Measurements from ENCODE around the gene ISL1.

Gene ISL1

DNA sequence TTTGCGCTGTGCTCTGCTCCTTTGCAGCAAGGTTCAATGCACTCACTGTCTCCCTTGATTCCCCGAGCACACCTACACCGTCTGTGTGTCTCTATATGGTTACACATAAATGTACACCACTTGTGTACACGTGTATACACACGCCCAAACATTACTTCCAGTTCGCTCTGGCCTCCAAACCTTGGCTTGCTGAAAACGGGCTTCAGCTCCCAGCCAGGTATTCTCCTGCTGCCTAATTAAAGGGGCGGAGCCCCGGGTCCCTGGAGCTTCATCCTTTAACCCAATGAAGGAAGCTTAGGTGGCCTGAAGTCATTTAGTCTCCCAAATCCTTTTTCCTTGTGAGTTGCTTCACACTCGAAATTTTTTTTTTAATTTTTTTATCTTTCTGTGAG lies 4.6 kb downstream of the ISL1 start:
- DNase-seq = no peak

DNA sequence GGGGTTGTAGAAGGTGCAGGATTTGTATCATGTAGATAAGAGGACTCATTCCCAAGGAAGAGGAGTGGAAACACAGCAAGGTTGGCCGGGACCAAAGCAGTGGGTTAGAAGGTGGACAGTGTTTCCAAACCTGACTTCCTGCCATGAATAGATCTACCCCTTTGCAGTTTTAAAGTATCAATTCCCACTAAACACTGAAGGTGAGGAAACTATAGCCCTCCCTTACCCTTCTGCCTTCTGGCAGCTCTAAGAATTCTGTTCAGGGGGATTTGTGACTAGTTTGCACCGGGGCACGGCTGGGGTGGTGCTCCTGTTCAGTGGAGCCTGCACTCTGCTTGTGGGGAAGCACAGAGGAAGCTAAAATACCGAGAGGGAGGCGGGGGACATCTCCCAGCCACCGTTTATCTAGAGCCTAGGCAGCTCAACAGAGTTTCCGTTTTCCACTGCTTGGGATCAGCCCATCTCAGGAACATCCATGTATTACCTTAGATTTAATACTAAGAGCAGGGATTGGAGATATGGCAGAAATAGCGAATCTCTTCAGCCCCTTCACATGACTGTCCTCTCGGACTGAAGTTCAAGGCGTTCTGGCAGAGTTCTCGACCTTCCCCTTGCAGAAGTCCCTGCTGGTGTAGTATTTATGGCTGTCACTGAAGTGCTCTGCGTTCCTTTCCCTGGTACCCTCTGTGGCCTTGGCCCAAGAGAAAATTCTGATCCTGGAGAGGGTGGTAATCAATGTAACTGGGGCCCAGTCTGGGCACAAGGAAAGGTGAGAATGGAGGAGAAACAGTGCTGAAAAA lies 5.4 kb downstream of the ISL1 start:
- DNase-seq = no peak

DNA sequence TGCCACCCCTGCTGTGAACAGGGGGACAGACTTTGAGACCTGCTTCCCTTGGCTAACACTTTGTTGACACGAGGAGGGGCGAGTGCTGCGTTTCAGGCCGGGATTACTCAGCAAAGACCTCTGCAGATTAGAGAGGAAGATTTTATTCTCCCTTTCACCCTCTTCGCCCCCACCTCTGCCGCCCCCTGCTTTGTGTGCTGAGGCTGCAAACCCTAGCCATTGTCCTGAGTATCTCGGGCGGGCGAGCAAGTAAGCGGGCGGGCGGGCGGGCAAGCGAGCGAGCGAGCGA lies 6.0 kb downstream of the ISL1 start:
- DNase-seq = no peak

DNA sequence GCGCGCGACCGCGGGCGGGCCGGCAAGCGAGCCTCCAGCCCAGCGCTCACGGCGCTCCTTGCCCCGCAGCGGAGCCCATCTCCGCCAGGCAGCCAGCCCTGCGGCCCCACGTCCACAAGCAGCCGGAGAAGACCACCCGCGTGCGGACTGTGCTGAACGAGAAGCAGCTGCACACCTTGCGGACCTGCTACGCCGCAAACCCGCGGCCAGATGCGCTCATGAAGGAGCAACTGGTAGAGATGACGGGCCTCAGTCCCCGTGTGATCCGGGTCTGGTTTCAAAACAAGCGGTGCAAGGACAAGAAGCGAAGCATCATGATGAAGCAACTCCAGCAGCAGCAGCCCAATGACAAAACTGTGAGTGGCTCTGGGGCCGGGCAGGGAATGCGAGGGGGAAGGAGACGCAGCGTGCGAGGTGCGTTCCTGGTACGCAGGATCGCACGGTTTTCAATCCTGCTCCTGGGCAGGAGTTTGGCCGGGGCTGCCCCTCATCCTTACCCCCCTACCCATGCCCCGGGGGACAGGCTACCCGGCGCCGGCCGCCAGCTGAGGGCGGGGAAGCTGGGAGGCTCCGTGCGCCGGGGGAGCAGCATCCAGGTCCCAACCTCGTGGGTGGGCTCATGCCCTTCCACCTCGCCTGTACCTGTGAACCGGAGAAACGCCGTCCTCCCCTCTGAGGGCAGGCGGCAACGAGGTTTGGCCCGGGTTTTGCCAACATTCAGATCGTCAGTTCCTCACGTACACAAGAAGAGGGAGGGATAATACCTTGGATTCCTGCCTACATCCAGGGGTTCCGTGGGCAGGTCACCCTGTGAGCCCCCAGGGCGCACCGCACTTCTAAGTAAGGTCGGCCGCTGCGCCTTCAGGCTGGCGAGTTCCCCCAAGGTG lies 6.6 kb downstream of the ISL1 start:
- no peak for DNase-seq

DNA sequence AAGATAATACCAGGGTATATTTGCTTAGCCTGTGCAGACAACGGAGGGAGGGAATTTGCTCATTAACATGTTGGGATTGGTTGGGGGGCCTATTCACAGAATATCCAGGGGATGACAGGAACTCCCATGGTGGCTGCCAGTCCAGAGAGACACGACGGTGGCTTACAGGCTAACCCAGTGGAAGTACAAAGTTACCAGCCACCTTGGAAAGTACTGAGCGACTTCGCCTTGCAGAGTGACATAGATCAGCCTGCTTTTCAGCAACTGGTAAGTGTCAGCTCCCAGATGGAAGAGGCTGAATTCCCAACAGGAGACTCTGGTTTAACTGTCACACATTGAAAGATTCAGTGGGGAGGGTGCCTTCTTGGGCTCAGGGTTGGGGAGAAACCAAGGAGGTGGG lies 7.9 kb downstream of the ISL1 start:
- DNase-seq = no peak

DNA sequence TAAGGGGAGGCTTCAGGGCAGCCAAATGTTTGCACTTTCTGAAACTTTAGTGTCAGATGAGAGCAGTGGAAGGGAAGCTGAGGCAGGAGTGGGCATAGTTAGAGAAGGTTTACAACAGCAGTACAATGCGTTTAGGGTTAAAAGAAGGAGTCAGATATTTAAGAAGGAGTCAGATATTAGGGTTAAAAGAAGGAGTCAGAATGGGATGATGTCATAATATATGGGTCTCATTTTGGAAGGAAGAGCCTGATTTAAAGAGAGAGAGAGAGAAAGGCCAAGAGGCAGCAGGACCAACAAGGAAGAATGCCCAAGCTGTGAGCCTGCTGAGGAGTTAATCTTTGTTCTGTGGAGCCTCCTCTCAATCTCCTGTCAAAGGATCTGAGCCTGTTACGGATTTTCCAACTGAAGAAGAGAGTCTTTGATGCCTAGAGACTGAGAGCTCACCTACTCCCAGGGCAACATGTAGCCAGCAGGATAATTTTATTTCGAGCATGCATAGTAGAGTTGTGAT lies 9.5 kb downstream of the ISL1 start:
- DNase-seq = no peak

DNA sequence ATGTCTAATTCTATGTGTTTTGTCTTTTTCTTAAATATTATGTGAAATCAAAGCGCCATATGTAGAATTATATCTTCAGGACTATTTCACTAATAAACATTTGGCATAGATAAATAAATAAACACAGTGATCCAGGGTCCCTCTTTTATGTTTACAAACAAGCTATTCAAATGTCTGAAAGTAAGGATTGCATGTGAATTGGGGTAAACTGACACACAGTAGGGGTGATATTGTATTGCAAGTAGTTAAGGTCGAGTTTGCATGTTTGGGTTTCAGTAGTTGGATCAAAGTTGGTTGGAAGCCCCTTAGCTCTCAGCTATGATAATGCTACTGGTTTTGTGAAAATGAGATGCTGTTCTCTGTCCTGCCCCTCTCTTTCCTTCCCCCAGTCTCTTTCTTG lies 11.4 kb downstream of the ISL1 start:
- DNase-seq = no peak

DNA sequence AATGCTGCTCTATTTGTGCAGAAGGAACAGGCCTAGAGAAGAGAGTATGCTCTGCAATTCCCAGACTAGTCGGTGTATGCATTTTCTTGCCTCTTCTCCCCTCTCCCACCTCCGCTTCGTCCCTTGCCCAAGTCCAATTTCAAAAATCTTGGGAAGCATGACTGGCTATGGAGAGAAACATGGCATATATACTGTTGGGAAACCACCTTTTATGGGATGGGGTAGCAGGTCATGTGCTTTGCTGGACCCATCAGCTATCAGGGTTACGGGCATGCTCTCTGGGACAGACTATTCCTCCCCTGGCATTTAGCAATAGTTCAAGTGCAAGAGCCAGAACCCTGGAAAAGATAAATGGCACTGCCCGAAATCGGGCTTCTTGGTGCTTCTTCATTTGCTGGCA lies 12.0 kb downstream of the ISL1 start:
- DNase-seq = no peak

DNA sequence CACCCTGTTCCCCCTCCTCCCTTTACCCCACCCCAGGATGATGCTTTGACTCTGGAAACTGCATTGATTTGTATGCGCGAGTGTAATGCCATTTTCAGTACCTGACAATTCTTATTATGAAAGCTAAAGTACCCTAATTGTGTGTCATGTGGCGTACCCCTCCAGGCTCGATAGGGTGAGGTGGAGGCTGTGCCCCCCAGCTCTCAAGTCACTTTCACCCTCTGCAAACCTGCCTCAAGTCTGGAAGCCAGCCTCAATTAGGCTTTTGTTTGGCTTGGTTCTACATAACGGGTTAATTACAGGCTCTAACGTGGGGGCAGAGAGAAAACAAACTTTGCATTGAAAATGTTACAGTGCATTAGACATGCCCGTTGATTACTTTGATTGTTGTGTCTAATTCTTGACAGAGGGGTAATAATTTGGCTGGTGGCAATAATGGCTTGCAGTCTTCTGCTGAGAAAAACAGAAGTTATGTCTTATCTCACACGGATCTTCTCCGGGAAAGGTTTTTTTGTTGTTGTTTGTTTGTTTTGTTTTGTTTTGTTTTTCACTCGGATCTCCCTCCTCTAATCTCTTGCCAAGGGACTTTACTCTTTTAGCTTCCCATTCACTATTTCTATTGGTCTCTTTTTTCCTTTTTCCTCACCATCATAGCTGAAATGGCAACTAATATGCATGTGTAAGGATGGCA lies 12.6 kb downstream of the ISL1 start:
- DNase-seq = no peak

DNA sequence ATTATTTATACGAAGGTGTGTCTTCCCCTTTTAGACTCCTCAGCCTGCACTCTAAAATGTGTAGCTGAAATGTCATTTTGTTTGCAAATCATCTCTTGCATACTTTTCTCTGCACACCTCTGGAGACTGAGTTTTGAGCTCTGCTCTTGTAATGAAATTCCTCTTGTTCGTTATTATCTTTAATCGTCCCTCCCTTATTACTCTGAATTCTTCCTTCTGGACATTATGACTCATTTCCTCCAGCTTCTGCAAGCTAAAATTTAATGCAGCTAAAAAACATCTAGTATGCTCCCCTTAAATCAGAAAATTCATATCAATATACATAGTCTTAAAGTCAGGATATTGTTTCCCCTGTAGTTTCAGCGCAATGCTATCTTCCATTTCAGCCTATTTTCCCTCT lies 13.5 kb downstream of the ISL1 start:
- no peak for DNase-seq

DNA sequence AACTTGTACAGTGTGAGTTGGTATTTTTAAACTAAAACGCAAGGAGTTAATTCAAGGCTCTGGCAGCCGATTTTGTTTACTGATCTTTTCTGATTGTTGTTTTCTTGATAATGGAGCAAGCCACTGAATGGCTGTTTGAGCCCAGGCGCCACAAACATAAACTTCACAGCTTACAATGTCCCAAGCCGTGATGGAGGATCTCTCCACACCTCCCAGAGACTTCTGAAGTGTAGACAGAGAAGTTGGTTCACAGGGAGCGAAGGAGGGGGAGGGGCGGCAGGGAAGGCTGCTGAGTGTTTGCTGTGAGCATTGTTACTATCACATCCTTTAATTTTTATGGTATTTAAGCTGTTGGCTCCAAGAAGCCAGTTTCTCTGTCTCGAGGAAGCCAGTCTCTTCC lies 14.7 kb downstream of the ISL1 start:
- no peak for DNase-seq

DNA sequence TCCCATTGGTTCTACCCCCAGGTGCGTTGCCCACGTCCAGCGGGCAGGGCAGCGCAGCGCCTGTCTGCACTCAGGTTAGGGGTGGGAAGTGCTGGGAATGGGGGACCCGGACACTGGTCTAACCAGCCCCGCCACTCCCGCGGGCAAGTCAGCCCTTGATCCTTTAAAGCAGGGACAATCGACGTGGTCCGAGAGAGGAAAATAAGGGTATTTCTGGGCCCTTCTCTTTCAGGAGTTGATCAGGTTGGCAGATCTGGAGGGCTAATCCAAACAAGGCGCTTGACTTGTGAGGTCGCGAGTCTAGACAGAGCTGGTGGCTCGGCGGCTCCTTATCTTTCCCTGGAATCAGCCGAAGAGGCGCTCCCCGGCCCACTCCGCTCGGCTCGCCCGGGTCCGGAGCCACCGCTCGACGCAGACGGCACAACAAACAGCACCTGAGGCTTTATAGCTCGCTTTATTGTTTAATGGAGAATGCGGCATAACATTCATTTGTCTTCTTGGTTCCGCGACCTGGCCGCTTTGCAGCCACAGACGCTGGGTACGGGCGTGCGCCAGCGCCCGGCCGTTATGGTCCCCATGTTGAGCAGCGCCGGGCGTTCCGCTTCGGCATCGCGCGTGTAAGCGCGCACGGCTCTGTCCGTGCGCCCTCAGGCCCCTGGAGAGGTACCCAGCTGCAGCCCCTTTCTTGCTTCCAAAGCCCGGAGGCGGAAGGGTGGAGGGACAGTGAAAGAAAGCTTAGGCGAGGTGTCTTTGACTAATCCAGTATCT lies 15.8 kb downstream of the ISL1 start:
- DNase-seq = no peak

DNA sequence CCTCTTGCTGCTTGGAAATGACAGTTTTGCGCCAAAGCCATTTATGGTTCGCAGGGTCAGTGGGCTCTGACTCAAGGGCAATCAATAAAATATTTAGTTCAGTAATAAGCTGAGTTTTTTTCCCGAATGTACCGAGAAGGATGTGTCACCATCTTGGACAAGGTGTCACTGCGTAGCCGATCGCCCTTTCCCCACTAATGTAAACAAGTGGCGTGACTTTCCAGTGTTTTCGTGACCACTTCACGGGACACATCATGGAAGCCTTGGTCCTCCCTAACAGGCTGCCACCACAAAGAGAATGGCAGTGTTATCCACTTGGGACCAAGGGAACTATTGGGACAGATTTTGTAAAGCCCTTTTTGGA lies 16.4 kb downstream of the ISL1 start:
- DNase-seq = no peak

DNA sequence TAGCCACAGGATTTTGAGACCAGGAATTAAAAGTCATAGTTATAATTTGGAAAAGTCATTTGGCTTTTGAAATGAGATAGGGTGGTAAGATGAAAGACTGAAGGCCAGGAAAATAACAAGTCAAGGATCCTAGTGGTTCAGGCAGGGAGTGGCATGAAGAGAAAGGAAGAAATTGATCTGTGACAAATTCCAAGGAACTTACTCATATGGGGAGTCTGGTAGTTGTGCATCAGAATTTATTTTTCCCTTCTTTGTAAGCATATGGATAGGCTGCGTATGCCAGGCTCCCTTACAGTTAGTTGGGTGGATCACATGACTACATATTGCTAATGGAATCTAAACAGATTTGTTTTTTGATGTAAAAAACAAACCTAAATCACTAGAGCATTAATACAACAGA lies 21.0 kb downstream of the ISL1 start:
- no peak for DNase-seq

DNA sequence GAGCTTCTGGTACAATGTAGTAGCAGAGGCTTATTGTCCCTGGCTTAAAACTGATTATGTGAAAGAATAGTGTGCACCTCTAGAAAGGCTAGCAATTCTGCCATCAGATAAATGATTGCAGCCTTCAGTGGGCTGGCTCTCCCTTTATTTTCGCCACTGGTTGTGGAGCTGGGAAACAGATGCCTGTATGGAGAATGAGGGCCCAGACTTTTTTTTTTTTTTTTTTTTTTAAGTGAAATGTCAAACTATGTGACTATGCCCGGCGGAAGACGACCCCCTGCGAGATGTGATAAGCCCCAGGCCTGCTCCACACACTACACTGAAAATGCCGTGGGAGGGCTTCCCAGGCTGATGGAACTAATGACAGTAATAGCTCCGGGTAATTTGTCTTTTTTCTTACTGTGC lies 28.7 kb downstream of the ISL1 start:
- DNase-seq = no peak

DNA sequence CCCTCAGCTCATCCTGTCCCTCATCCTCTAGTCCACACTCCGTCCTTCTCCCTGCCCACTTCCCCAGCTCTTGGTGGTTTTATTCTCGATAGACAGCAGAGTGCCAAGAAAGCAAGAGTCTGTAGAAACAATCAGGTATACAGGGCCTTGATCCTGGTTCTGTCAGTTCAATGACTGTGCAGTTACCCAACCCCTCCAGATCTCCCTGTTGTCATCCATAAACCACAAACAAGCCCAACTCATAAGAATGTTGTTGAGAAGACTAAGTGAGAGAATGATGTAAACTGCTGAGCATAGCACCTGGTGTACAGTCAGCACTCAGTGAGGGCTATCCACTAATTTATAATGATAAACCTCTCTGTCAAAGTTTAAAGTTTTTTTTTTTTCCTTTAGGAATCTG lies 31.3 kb downstream of the ISL1 start:
- DNase-seq = no peak

DNA sequence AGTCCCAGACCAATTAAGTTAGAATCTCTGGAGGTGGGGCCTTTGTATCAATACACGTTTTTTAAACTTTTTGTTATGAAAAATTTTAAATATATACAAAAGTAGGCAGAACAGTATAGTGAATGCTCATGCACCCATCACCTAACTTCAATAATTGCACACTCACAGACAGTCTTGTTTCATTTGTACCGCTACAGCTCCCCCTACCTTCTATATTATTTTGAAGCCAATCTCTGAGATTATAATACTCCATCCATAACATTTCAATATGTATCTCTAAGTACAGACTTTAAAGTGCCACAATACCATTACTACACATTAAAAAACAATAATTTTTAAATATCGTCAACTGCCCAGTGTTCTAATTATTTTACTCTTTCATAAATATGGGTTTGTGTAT lies 32.9 kb downstream of the ISL1 start:
- DNase-seq = no peak

DNA sequence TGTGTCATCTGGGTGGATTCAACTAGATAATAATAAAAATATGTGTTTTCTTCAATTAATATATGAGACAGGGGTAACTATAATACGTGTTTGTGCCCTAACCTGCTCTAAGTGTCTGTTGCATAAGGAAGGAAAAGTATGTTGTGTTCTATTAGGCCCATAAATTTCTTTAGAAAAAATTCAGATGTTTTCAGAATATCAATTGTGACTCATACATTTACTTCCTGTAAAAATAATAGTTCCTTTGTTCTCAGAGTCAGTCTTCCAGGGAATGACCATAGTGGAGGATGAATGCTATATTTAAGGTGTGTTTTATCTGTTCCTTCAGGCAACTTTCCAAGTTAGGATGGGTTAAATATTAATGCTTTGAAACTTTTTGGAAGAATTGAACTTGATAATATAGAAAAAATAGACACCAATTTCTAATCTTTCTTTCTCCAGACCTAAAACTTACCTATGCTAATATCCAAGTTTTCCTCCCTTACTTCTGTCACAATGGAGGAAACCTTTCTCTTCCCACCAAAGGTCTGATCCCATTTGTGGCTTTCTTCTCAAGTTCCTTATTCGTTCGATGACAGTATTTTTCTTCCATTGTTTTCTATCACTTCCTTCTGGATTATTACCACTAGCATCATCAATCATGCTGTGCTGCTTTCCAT lies 49.9 kb downstream of the ISL1 start:
- no peak for DNase-seq

DNA sequence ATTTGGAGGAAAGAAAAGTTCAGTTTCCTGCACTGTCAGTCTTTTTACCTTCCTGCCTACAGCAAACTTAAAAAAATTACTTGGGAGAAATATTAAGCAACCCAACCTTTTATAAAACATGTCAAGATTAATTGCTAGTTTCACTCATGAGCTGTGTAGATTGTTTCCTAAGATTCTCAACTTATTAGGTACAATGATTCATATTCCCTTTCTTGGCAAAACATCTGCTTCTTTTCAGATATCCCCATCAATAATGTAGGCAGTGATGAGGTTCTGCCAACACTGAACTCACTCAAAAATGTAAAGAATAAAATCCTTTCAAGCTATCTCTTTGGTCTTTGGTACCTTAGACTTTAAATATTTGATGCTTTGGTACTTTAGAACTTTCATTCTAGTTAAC lies 56.0 kb downstream of the ISL1 start:
- DNase-seq = no peak
